GM19455 (cell line): ENCODE results near the gene ACSM5.
"Not testable (repeated sequence)": the region's sequence is repeated elsewhere in the genome, so short reads cannot be mapped to it uniquely, and the experiment has no call there.

Source experiments
- ATAC-seq: cut with Tn5 transposase; IDR thresholded peaks from one replicate; pipeline ENCODE4 v1.9.1; 2021; ENCODE audit not compliant: unreplicated experiment

The ACSM5 gene

GRCh38 chr16:20446652-20447393 is 37.5 kb downstream of the ACSM5 start:
- ATAC-seq: not testable (repeated sequence)

- ATAC-seq: not testable (repeated sequence)
These were observed 42.0 kb downstream of the ACSM5 start, which contains the start of gene ACSM2A for GRCh38 chr16:20451364-20451763. TSS of gene ACSM2A (plus strand) at chr16:20451521. CDS start at chr16:20460115, 8,594 bp downstream.

GRCh38 chr16:20453633-20454032 is 44.3 kb downstream of the ACSM5 start:
- ATAC-seq: not testable (repeated sequence)

DNA sequence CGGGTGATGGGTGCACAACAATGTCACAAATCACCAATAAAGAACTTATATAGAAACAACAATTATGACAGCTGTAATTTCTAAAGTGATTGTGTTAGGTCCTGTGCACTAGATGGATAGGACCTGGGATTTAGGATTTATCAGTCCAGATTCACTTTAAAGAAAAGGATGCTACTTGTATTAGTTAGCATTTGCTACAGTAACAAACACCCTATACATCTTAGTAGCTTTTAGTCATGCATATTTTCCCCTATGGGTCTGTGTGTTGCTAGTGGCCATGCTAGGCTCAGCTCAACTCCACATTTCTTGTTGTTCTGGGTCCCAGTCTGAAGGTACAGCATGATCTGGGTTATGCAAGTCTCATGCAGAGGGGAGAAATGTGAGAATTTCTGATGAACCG is 49.9 kb downstream of the ACSM5 start:
- ATAC-seq: not testable (repeated sequence)

DNA sequence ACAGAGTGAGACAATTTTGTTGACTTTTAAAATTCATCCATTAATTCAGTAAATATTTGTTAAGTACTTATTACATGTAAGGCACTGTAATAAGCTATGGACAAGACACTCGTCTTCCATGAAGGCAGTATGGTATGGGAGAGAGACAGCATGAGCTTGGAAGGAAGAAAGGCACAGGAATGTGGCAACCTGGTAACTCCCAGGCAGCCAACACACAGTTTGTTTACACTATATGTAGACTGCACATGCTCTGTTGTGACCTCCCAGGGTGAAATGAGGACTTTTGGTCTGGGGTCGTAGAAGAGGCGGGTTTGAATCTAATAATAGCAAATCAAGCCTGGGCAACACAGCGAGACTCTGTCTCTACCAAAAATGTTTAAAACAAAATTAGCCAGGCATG is 51.0 kb downstream of the ACSM5 start:
- ATAC-seq: not testable (repeated sequence)

DNA sequence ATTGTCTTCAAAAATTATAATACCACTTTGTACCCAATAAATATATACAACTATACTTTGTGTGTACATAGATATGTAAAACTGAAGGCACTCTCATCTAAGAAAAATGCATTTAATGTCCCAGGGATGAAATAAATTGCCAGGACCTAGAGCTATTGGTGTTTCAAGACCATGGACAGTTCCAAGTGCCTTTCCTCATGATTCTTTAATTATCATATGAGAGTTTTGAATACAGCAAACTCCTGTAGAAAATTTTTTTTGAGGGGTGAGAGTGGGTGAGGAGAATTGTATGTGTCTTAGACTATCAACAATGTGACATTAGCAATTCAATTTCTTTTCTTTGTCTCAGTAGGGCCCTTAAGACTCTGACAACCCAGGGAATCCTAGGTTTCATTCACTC is 59.6 kb downstream of the ACSM5 start:
- not testable (repeated sequence) for ATAC-seq

- not testable (repeated sequence) for ATAC-seq
These were observed 60.6 kb downstream of the ACSM5 start for GRCh38 chr16:20469930-20470329.

DNA sequence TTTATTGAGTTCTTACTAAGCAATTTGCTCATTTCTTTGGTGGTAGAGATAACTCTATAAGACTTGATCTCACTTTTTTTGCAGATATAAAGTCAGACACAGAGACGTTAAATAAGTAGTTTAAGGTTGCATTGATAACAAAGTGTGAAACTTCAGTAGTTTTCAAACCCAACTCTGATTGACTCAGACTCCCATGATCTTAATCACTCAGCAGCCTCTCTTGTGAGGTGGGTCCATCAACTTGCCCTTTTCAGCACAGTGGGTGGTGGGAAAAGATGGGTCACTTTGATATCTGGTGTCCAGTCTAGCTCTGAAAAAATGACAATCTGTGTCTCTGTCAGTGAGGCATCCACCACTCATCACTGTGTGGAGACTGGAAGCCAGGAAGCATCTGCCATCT is 61.4 kb downstream of the ACSM5 start:
- not testable (repeated sequence) for ATAC-seq

DNA sequence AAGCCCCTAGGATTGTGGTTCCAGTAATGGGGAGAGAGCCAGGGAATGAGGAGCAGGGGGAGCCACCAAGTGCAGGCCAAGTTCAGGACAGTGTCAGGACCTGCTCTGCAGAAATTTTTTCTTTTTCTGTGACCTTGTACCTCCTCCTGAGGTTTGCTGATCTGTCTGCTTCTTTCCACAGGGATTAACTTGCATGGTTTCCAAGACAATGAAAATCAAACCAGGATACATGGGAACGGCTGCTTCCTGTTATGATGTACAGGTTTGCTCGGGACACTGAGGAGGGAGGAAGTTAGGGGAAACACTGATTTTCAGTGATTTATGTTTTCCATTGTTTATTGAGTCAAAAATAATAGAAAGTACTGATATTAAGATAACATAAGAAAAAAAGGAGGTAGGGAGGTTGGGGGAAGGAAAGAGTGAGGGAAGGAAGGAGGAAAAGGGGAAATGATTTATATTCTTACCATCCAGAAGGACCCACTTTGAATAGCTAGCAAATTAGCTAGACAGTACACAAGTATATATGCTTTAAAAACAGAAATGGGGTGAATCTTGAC is 67.9 kb downstream of the ACSM5 start:
- ATAC-seq: not testable (repeated sequence)

- not testable (repeated sequence) for ATAC-seq
These were observed 74.7 kb downstream of the ACSM5 start for GRCh38 chr16:20483989-20484388.

DNA sequence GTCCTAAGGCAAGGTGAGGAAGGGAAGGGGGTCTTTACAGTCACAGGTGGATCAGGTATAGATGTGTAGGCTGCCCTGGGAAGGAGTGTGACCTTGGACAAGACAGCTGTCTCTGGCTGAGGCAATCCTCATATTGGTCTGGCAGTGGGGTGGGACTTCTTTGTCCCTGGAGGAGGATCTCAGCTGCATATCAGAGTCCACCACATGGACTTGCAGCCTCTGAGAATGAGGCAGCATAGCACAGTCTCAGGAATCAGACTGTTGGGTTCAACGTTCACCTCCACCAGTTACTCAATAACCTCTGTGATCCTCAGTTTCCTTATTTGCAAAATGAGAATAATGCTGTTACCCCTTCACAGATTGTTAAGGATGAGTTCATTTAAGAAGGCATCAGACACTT is 75.4 kb downstream of the ACSM5 start:
- no peak for ATAC-seq

DNA sequence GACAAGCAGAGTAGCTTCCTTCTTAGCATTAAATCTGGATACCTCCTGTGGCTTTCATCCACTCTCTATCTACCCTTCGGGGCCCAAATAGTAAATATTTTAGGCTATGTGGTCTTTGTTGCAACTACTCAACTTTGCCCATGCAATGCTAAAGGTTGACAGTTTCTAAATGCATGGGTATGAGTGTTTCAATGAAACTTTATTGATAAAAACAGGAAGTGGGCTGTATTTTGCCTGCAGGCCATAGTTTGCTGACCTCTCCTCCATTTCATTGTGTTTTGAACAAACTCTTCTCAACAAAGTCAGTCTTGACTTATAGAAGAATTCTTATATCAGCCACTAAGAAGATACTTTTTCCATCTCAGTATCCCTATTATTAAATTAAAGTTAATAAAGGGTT is 76.1 kb downstream of the ACSM5 start:
- ATAC-seq: no peak
